ENCODE results near the gene EDNRA. TPM values are rescaled to one million over a fixed set of nuclear protein-coding genes. Genes with fewer than 3 reads are reported as not detected.

EDNRA gene
- total RNA-seq, 1 donor from 2014 or later = 41.5 TPM

- intact Hi-C loops (cut with DNase I) = no loop called here
- peak overlapping the region; percentile 89 for H3K27ac ChIP-seq
Observed at GRCh38 chr4:147479786-147480185, 1.1 kb upstream of the EDNRA start.

GRCh38 chr4:147480502-147480890, 401 bp upstream of the EDNRA start:
- Histone ChIP-seq H3K27me3 (no peaks in the 10 kb centered on the region), H3K36me3 (no peaks in the 10 kb centered on the region), H3K27ac (peak overlapping the region; percentile 89), H3K4me1 (peaks cover 26% of the 10 kb centered on the region), H3K4me3 (peak overlapping the region; percentile 54 to 73), H3K9me3 (no peaks in the 10 kb centered on the region)
- intact Hi-C loops (cut with DNase I) = no loop called here
- no peak for DNase-seq (ENCODE audit: extremely low spot score in 2 of 2)
- TF ChIP-seq CTCF (IDR thresholded peaks at IDR 0.05) (no peak), POLR2AphosphoS5 (IDR thresholded peaks at IDR 0.05; ENCODE audit: insufficient read depth in 1 of 2, low read depth in 1 of 2) (no peak), POLR2A (IDR thresholded peaks at IDR 0.05) (no peak)

More at GRCh38 chr4:147479786-147480185, 1.1 kb upstream of the EDNRA start:
- TF ChIP-seq POLR2AphosphoS5 (IDR thresholded peaks at IDR 0.05; ENCODE audit: insufficient read depth in 1 of 2, low read depth in 1 of 2) (no peak), CTCF (IDR thresholded peaks at IDR 0.05) (no peak), POLR2A (IDR thresholded peaks at IDR 0.05) (no peak)
- H3K4me1 ChIP-seq = peaks cover 26% of the 10 kb centered on the region
- no peaks in the 10 kb centered on the region for H3K27me3 ChIP-seq
- no peaks in the 10 kb centered on the region for H3K36me3 ChIP-seq
- no peak for DNase-seq (ENCODE audit: extremely low spot score in 2 of 2)
- H3K4me3 ChIP-seq = peak overlapping the region; percentile 54 to 73
- no peaks in the 10 kb centered on the region for H3K9me3 ChIP-seq

- H3K27me3 ChIP-seq = no peaks in the 10 kb centered on the region
- intact Hi-C loops (cut with DNase I) = no loop called here
- peak overlapping the region; percentile 54 to 73 for H3K4me3 ChIP-seq
- H3K9me3 ChIP-seq = no peaks in the 10 kb centered on the region
- no peak for DNase-seq (ENCODE audit: extremely low spot score in 2 of 2)
- TF ChIP-seq CTCF (IDR thresholded peaks at IDR 0.05) (no peak), POLR2AphosphoS5 (IDR thresholded peaks at IDR 0.05; ENCODE audit: insufficient read depth in 1 of 2, low read depth in 1 of 2) (no peak), POLR2A (IDR thresholded peaks at IDR 0.05) (no peak)
- H3K36me3 ChIP-seq = no peaks in the 10 kb centered on the region
- H3K4me1 ChIP-seq = peaks cover 29% of the 10 kb centered on the region
- peak overlapping the region; percentile 89 for H3K27ac ChIP-seq
Observed at GRCh38 chr4:147481577-147482109, 746 bp downstream of the EDNRA start.

GRCh38 chr4:147482281-147482680, 1.4 kb downstream of the EDNRA start:
- H3K27me3 ChIP-seq = no peaks in the 10 kb centered on the region
- no peaks in the 10 kb centered on the region for H3K36me3 ChIP-seq
- no peak for TF ChIP-seq POLR2AphosphoS5 (IDR thresholded peaks at IDR 0.05; ENCODE audit: insufficient read depth in 1 of 2, low read depth in 1 of 2)
- no peak for TF ChIP-seq POLR2A (IDR thresholded peaks at IDR 0.05)
- no peak for TF ChIP-seq CTCF (IDR thresholded peaks at IDR 0.05)
- intact Hi-C loops (cut with DNase I) = no loop called here
- no peaks in the 10 kb centered on the region for H3K9me3 ChIP-seq
- H3K27ac ChIP-seq = peak overlapping the region; percentile 89
- peaks cover 31% of the 10 kb centered on the region for H3K4me1 ChIP-seq
- no peak for DNase-seq (ENCODE audit: extremely low spot score in 2 of 2)
- H3K4me3 ChIP-seq = peak overlapping the region; percentile 54 to 73

- H3K4me1 ChIP-seq = peaks cover 34% of the 10 kb centered on the region
- H3K27ac ChIP-seq = no peak overlapping the region
- no peaks in the 10 kb centered on the region for H3K27me3 ChIP-seq
- DNase-seq (ENCODE audit: extremely low spot score in 2 of 2) = no peak
- H3K4me3 ChIP-seq = no peak overlapping the region
- H3K9me3 ChIP-seq = no peaks in the 10 kb centered on the region
- intact Hi-C loops (cut with DNase I) = no loop called here
- TF ChIP-seq POLR2A (IDR thresholded peaks at IDR 0.05) (no peak), POLR2AphosphoS5 (IDR thresholded peaks at IDR 0.05; ENCODE audit: insufficient read depth in 1 of 2, low read depth in 1 of 2) (no peak), CTCF (IDR thresholded peaks at IDR 0.05) (no peak)
- H3K36me3 ChIP-seq = no peaks in the 10 kb centered on the region
Observed at GRCh38 chr4:147485167-147485566, 4.3 kb downstream of the EDNRA start.
